ENCODE data around the gene SPNS1.

The SPNS1 gene

DNA sequence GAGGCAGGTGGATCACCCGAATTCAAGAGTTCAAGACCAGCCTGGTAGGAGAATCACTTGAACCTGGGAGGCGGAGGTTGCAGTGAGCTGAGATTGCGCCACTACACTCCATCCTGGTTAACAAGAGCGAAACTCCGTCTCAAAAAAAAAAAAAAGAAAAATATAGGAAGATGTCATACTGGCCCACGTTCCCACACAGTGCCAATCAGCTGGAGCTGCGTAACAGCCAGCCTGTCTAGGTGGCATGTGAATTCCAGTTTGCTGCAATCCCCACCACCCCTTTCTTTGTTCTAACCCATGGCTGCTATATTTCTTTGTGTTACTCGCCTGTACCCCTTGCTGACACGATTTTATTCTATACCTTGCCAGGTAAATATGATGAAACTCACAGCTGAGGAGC is 16.4 kb upstream of the SPNS1 start:
- Histone ChIP-seq H3K36me3 (replicated peaks; ENCODE audit: insufficient read depth, low read length) (peaks cover 9% of the 10 kb centered on the region), H2AFZ (ENCODE audit: low read length) (no peak overlapping the region), H3K4me2 (ENCODE audit: low read depth, low read length) (no peak overlapping the region)

GRCh38 chr16:28958836-28959235 is 15.7 kb upstream of the SPNS1 start:
- H3K4me1 ChIP-seq (ENCODE audit: low read length) = no peaks in the 10 kb centered on the region
- no peak for DNase-seq
- H3K27me3 ChIP-seq (replicated peaks; ENCODE audit: insufficient read depth, low read length) = no peaks in the 10 kb centered on the region
- no peak overlapping the region for H3K9ac ChIP-seq (ENCODE audit: low read length)
- no peak overlapping the region for H3K4me2 ChIP-seq (ENCODE audit: low read depth, low read length)
- peaks cover 11% of the 10 kb centered on the region for H3K36me3 ChIP-seq (replicated peaks; ENCODE audit: insufficient read depth, low read length)
- no peaks in the 10 kb centered on the region for H4K20me1 ChIP-seq (ENCODE audit: insufficient read depth, low read length)
- TF ChIP-seq, protein P1, sequence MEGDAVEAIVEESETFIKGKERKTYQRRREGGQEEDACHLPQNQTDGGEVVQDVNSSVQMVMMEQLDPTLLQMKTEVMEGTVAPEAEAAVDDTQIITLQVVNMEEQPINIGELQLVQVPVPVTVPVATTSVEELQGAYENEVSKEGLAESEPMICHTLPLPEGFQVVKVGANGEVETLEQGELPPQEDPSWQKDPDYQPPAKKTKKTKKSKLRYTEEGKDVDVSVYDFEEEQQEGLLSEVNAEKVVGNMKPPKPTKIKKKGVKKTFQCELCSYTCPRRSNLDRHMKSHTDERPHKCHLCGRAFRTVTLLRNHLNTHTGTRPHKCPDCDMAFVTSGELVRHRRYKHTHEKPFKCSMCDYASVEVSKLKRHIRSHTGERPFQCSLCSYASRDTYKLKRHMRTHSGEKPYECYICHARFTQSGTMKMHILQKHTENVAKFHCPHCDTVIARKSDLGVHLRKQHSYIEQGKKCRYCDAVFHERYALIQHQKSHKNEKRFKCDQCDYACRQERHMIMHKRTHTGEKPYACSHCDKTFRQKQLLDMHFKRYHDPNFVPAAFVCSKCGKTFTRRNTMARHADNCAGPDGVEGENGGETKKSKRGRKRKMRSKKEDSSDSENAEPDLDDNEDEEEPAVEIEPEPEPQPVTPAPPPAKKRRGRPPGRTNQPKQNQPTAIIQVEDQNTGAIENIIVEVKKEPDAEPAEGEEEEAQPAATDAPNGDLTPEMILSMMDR (IDR thresholded peaks at IDR 0.05; ENCODE audit: low read length) = no peak
- TF ChIP-seq EZH2 (optimal IDR thresholded peaks at IDR 0.05; ENCODE audit: low read depth, low read length) = no peak
- TF ChIP-seq EZH2phosphoT487 (IDR thresholded peaks at IDR 0.05; ENCODE audit: low read length) = no peak
- H3K4me3 ChIP-seq (ENCODE audit: low read length) = no peak overlapping the region
- H2AFZ ChIP-seq (ENCODE audit: low read length) = no peak overlapping the region
- H3K9me3 ChIP-seq (replicated peaks; ENCODE audit: insufficient read depth, low read length) = no peaks in the 10 kb centered on the region
- H3K9me2 ChIP-seq (replicated peaks; ENCODE audit: insufficient read depth, low read length) = no peaks in the 10 kb centered on the region
- H3F3A ChIP-seq (ENCODE audit: insufficient read depth, low read length) = no peaks in the 10 kb centered on the region
- peaks cover 21% of the 10 kb centered on the region for H3K79me2 ChIP-seq (ENCODE audit: low read length)
- no peak overlapping the region for H3K27ac ChIP-seq (ENCODE audit: low read length)

More for the DNA sequence above, 16.4 kb upstream of the SPNS1 start:
- no peak overlapping the region for H3K9ac ChIP-seq (ENCODE audit: low read length)
- TF ChIP-seq EZH2 (optimal IDR thresholded peaks at IDR 0.05; ENCODE audit: low read depth, low read length) (no peak), EZH2phosphoT487 (IDR thresholded peaks at IDR 0.05; ENCODE audit: low read length) (no peak)
- TF ChIP-seq, protein P1 (IDR thresholded peaks at IDR 0.05; ENCODE audit: low read length) = no peak
- H3K79me2 ChIP-seq (ENCODE audit: low read length) = peaks cover 27% of the 10 kb centered on the region
- H4K20me1 ChIP-seq (ENCODE audit: insufficient read depth, low read length) = no peaks in the 10 kb centered on the region
- no peaks in the 10 kb centered on the region for H3K9me3 ChIP-seq (replicated peaks; ENCODE audit: insufficient read depth, low read length)
- no peaks in the 10 kb centered on the region for H3K27me3 ChIP-seq (replicated peaks; ENCODE audit: insufficient read depth, low read length)
- H3K4me3 ChIP-seq (ENCODE audit: low read length) = no peak overlapping the region
- H3K9me2 ChIP-seq (replicated peaks; ENCODE audit: insufficient read depth, low read length) = no peaks in the 10 kb centered on the region
- H3F3A ChIP-seq (ENCODE audit: insufficient read depth, low read length) = no peaks in the 10 kb centered on the region
- DNase-seq = no peak
- H3K4me1 ChIP-seq (ENCODE audit: low read length) = no peaks in the 10 kb centered on the region
- no peak overlapping the region for H3K27ac ChIP-seq (ENCODE audit: low read length)

DNA sequence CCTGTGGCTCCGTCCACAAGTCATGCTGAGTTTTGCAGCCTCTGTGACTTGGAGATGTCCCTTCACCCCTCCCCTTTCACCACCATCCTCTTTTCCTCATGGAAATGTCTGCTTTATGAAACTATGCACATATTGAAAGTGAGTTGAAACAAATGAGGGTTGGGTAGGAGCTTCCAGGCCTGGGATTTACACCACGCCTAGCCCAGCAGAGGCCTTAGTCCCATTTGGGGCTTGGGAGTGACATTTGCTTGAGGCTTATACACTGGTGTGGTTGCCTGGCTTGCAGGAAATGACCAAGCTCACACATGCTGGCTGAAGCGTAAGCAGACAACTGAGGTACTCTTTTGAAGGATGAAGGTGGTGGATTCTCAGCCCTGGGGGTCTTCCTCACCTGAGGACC is 10.5 kb upstream of the SPNS1 start:
- Histone ChIP-seq H3K36me3 (replicated peaks; ENCODE audit: insufficient read depth, low read length) (peaks cover 5% of the 10 kb centered on the region), H3K4me1 (ENCODE audit: low read length) (no peaks in the 10 kb centered on the region), H2AFZ (ENCODE audit: low read length) (no peak overlapping the region), H3K4me3 (ENCODE audit: low read length) (no peak overlapping the region), H3K9me2 (replicated peaks; ENCODE audit: insufficient read depth, low read length) (no peaks in the 10 kb centered on the region), H3K9me3 (replicated peaks; ENCODE audit: insufficient read depth, low read length) (no peaks in the 10 kb centered on the region), H3K27me3 (replicated peaks; ENCODE audit: insufficient read depth, low read length) (no peaks in the 10 kb centered on the region), H4K20me1 (ENCODE audit: insufficient read depth, low read length) (no peaks in the 10 kb centered on the region), H3K27ac (ENCODE audit: low read length) (no peak overlapping the region), H3K79me2 (ENCODE audit: low read length) (no peaks in the 10 kb centered on the region), H3K4me2 (ENCODE audit: low read depth, low read length) (no peak overlapping the region), H3K9ac (ENCODE audit: low read length) (no peak overlapping the region), H3F3A (ENCODE audit: insufficient read depth, low read length) (peaks cover 5% of the 10 kb centered on the region; the same call in 1 of the 2 replicates)
- TF ChIP-seq EZH2 (optimal IDR thresholded peaks at IDR 0.05; ENCODE audit: low read depth, low read length) = no peak
- TF ChIP-seq, protein P1 (IDR thresholded peaks at IDR 0.05; ENCODE audit: low read length) = no peak
- DNase-seq = no peak
